Mesothelial cell of epicardium (in vitro differentiated cells): ENCODE measurements around the gene MROH2A. TPM values are rescaled to one million over a fixed set of nuclear protein-coding genes. Genes with fewer than 3 reads are reported as not detected.

Source experiments
- DNase-seq, 2 experiments: peaks; one replicate each; pipeline ENCODE4 v3.0.0; 2021; ENCODE audit warnings: low spot score in 2 of 2; ENCODE audit not compliant: unreplicated experiment in 2 of 2
- H3K27ac Mint-ChIP-seq: 2 replicates; pipeline ENCODE4 v1.8.0; 2021; ENCODE audit warnings: mixed read lengths
- H3K27me3 Mint-ChIP-seq: 2 replicates; pipeline ENCODE4 v1.8.0; 2021; ENCODE audit warnings: low read depth, mixed read lengths
- H3K36me3 Mint-ChIP-seq: 2 replicates; pipeline ENCODE4 v1.8.0; 2021; ENCODE audit warnings: mixed read lengths
- H3K4me1 Mint-ChIP-seq: 2 replicates; pipeline ENCODE4 v1.8.0; 2021; ENCODE audit warnings: mixed read lengths
- H3K4me3 Mint-ChIP-seq: 2 replicates; pipeline ENCODE4 v1.8.0; 2021; ENCODE audit warnings: mild to moderate bottlenecking, moderate library complexity, mixed read lengths
- H3K9me3 Mint-ChIP-seq: 2 replicates; pipeline ENCODE4 v1.8.0; 2021; ENCODE audit warnings: mixed read lengths
- CTCF ChIP-seq: fragments of 200-600 bp; sonication (generic); IDR thresholded peaks from one replicate; pipeline ENCODE4 v1.5.0; 2021; ENCODE audit warnings: antibody characterized with exemption; ENCODE audit not compliant: unreplicated experiment
- total RNA-seq: library from RNA; stranded (reverse); gene quantifications from 3 replicates; pipeline ENCODE4 v1.2.1, GENCODE V29; 2021

MROH2A gene
- total RNA-seq, 1 donor from 2014 or later = not detected

- Mint-ChIP-seq H3K4me3 (no peak overlapping the region), H3K27ac (no peak overlapping the region), H3K9me3 (no peaks in the 10 kb centered on the region), H3K36me3 (no peaks in the 10 kb centered on the region), H3K4me1 (no peaks in the 10 kb centered on the region), H3K27me3 (peaks cover 18% of the 10 kb centered on the region)
- DNase-seq = no peak
- TF ChIP-seq CTCF = no peak
Measured at GRCh38 chr2:233769260-233769659, 8.9 kb upstream of the MROH2A start.

GRCh38 chr2:233772153-233772552, 6.0 kb upstream of the MROH2A start:
- TF ChIP-seq CTCF = no peak
- no peak for DNase-seq
- Mint-ChIP-seq H3K4me3 (no peak overlapping the region), H3K9me3 (peaks cover 11% of the 10 kb centered on the region), H3K27me3 (peaks cover 10% of the 10 kb centered on the region), H3K36me3 (no peaks in the 10 kb centered on the region), H3K4me1 (no peaks in the 10 kb centered on the region), H3K27ac (no peak overlapping the region)

- H3K9me3 Mint-ChIP-seq = peaks cover 15% of the 10 kb centered on the region
- H3K27me3 Mint-ChIP-seq = peaks cover 9% of the 10 kb centered on the region
- no peak for TF ChIP-seq CTCF
- H3K4me1 Mint-ChIP-seq = no peaks in the 10 kb centered on the region
- no peaks in the 10 kb centered on the region for H3K36me3 Mint-ChIP-seq
- no peak overlapping the region for H3K4me3 Mint-ChIP-seq
- no peak overlapping the region for H3K27ac Mint-ChIP-seq
- no peak for DNase-seq
Measured at GRCh38 chr2:233772583-233772982, 5.5 kb upstream of the MROH2A start.

GRCh38 chr2:233773854-233774253, 4.3 kb upstream of the MROH2A start:
- no peak for DNase-seq

DNA sequence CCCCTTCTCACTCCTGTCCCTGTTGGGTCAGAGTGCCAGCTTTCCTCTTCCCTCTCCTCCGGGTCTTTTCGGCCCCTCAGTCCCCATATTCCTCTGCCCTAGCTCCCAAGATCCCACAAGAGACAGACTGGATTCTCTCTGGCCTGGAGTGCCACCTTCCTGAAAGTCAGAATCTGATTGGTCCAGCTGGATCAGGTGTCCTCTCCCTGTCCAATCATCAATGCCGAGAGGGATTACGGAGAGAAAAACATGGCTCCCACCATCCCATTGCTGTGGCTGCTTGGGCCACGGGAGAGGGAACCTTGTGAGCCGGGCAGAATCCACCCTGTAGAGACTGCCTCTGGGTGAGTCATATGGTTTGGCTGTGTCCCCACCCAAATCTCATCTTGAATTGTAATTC, 2.7 kb upstream of the MROH2A start:
- H3K27me3 Mint-ChIP-seq = peaks cover 3% of the 10 kb centered on the region
- no peaks in the 10 kb centered on the region for H3K36me3 Mint-ChIP-seq
- peaks cover 33% of the 10 kb centered on the region for H3K9me3 Mint-ChIP-seq
- no peak overlapping the region for H3K4me3 Mint-ChIP-seq
- H3K27ac Mint-ChIP-seq = no peak overlapping the region
- no peak for DNase-seq
- no peak for TF ChIP-seq CTCF
- no peaks in the 10 kb centered on the region for H3K4me1 Mint-ChIP-seq

More at GRCh38 chr2:233773854-233774253, 4.3 kb upstream of the MROH2A start:
- Mint-ChIP-seq H3K4me3 (no peak overlapping the region), H3K9me3 (peaks cover 26% of the 10 kb centered on the region), H3K27ac (no peak overlapping the region), H3K36me3 (no peaks in the 10 kb centered on the region), H3K27me3 (peaks cover 6% of the 10 kb centered on the region), H3K4me1 (no peaks in the 10 kb centered on the region)
- no peak for TF ChIP-seq CTCF

DNA sequence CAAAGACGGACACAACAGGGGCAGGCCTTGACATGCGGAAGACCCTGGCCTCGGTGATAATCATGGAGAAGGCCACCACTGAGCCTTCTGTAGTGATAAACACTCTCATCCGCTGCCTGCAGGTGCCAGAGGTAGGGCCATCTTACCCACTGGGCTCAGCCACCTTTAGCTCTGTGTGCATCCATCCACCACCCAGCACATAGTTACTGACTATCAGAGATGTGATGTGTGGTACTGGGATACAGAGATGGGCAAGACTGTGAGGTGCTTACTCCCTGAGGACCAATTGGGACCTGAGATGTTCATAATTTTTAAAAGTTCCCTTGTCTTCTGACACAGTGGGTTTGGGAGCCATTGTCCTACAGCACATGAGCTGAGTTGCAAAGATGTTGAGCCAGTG, 1.6 kb downstream of the MROH2A start:
- Mint-ChIP-seq H3K9me3 (peaks cover 50% of the 10 kb centered on the region), H3K27me3 (peaks cover 5% of the 10 kb centered on the region), H3K4me1 (no peaks in the 10 kb centered on the region), H3K27ac (no peak overlapping the region), H3K36me3 (no peaks in the 10 kb centered on the region), H3K4me3 (no peak overlapping the region)
- no peak for TF ChIP-seq CTCF
- no peak for DNase-seq
